T-helper 22 cell (primary cell): Measurements from ENCODE around the gene CCR3.
A peak's percentile ranks its signal among the peaks of the same experiment; 100 is the strongest.

ENCODE experiments used
- DNase-seq: peaks from one replicate; pipeline ENCODE4 v3.0.0-alpha.2; 2020; ENCODE audit warnings: low read depth

The CCR3 gene

DNA sequence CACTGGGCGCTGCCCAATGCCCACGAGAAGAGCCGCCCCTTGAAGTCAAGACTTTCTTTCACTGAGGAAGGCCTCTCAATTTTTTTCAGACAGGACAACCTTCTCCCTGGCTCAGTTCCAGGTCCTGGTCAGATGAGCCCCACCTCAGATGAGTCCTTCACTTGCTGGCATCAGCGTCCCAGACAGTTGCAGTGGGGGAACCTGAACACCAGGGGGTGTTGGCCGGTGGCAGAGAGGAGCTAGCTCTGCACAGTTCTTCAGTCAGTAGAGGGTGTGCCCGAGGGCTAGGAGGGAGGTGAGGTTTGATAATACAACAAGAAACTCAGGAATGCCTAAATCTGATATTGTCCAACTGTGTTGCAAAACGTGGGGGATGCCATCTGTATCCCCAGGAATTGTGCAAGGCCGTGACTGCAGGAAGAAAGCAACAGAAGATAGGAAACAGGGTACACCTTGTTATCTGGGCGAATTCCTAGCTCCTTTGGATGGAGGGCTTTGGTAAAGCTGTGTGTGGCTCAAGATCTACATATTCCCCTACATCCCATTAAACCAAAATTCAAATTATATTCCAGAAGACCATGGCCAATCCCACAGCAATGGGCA lies 34.3 kb downstream of the CCR3 start:
- DNase-seq, result peak; percentile 50

DNA sequence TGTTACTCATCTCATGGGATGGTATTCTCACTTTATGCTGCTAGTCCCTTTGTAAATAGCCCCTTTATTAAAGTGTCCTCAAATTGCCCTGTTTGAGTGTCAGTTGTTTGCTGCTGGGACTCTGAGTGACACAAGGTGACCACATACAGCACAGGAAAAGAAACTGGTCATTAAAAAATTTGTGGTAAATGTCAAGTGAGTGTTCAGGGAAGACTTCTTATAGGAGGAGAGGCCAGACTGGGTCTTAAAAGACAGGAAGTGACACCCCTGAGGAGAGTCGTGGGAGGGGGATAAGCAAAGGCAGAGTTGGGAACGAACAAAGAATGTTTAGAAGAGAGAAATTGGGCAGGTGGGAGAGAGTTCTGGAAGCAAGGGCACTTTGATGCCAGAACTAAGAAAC lies 35.2 kb downstream of the CCR3 start:
- DNase-seq, result no peak

DNA sequence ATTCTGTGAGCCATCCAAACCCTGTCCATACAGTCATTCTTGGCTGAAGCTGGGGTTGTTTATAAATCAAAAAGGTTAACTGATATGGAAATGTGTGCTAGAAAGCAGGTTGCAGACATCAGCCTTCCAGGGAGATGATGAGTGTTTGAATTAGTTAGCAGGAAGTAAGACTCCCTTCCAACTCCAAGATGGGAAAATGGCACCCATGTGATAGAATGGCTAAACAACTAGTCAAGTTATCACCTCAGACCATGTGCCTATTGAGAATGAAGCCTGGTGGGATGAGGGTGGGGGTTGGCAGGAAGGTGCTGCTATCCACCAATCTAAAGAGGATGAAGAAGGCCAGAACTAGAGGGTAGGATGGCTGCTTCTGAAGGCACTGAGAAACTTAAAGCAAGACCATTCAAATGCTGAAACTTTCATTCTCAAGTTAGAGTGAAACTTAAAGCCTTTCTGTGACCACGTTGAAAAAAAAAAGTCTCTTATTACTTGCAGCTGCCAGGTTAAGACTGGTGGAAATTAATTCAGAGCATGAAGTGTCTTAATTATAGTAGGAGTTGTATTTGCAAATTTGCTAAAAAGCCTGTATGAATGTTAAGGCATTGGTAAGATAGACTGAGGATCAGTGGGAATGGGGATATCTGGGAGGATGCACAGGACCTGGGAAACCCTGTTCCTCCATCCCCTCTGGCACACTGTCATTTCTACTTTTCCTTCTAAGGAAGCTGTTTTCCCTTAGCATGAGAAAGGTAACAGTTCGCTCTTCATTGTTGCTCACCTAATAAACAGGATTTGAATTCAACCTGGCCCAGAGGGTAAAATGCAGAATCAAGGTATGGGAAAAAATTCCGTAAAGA lies 36.8 kb downstream of the CCR3 start:
- DNase-seq, result no peak

DNA sequence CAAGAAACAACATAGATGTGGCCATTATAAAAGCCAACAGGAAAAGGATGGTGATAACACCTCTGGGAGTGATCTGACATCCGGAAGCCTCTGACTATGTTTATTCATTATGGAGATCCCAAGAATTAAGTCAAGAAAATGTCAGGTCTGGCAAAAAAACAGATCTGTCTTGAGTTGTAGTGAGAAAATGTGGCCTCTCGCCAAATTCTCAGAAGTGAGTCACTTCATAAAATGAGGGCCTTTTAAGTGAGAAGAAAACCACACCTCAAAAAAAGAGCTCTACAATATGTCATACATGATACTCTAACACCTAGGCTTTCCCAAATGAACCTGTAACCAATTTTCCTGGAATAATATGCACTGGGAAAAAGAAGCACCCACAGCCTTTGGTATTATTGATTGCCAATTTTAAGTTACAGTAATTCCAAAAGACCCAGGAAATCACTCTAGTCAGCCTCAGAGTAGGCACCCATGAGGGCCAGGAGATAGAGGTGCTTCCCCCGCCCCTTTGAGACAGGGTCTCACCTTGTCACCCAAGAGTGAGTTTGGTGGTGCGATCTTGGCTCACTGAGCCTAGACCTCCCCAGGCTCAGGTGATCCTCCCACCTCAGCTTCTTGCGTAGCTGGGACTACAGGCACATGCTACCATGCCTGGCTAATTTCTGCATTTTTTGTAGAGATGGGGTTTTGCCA lies 38.0 kb downstream of the CCR3 start:
- peak; percentile 16 for DNase-seq

DNA sequence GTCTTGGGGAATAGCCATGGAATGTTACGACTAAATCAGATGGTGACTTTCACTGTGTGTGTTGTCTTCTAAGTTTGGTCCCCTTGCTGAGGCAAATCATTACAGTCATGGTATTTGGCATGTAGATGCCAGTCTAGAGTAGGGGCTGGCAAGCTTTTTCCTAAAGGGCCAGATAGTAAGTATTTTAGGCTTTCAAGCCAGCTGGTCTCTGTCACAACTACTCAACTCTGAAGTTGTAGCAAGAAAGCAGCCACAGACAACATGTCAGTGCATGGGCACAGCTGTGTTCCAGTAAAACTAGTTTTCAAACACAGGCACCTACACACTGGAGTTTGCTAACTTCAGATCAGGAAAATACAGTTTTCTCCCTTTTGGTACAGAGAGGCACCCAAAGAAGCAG lies 39.3 kb downstream of the CCR3 start:
- DNase-seq, result no peak

DNA sequence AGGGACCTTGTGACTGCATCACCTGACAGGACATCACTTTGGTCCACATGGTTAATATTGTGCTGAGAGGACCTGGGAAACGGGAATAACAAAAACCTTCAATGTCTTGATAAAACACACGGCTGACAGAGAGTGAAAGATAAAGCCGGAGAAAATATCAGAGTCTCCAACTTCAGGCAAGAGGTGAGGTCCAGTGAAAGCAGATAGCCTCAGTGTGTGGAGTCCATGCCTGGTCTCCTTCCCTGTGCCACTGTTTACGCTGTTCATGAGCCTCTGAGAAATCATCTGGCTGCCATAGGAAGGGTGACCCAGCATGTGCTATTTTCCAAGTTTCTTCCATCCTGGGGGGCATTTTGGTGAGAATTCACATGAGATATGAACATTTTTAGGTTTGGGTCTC lies 39.8 kb downstream of the CCR3 start:
- DNase-seq, result no peak

DNA sequence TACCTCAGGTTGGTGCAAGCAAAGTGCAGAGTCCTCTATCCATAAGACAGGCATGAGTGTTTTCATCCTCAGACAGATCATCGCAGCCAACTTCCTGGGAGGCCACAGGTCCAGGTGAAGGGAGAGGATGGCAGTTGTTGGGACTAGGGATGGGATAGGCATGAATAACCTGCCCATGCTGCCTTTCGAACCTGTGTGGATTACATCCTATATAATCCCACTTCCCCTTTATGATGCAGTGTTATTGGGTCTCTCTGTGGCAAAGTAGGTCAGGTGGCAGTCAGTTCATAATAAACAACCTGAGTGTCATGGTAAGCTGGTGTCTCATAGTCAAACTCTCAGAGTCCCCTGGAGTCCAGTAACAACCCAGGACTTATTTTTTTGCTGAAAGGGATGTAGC lies 40.4 kb downstream of the CCR3 start:
- DNase-seq, result no peak

DNA sequence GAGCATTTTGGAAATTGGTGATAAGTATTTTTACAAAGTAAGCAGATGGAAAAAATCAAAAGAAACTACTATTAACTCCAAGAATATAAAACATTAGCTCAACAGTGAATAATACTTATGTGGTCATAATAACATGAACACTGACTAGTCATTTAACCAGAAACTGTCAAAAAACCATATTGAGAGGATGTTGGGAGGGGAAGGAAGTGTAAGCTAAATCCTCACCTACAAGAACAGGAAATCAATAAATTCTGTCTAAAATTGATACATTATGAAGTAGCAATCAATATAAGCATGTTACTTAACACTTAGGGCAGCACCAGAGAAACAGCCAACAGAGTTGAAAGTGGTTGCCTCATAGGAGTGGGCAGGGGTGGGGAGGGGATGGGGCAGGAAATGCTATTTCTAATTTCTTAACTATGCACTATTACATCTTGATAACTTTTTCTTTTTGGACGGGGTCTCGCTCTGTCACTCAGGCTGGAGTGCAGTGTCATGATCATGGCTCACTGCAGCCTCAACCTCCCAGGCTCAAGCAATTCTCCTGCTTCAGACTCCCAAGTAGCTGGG lies 41.7 kb downstream of the CCR3 start:
- no peak for DNase-seq

DNA sequence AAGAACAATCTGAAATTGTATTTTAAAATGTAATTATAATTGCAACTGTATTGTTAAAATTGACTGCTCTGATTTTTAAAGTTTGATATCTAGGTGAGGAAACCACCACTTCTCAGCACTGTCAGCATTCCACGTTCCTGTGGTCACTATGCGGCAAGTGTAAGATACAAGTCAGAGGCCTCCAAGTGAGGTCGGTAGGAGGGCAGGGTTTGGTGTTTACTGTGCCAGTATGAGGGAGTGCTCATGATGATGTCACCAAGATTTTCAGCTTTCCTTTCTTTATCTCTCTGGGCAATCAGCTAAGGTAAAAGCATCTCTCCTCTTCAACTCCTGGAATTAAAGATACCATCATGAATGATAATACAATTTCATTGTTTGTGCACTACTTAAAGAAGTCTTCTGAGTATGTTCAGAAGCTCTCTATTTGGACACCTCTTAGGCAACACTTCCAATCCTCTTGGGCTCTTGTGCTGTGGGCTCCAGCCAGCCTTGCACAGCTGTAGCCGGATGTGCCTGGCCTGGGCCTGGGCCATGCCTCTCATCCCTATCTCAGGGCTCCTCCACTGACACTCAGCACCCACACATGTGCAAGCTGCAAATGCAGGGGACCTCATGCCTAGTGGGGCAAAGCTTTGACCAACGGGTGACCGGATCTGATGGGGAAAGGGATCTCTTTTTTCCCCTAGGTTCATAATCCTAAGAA lies 42.9 kb downstream of the CCR3 start:
- DNase-seq, result peak; percentile 36

DNA sequence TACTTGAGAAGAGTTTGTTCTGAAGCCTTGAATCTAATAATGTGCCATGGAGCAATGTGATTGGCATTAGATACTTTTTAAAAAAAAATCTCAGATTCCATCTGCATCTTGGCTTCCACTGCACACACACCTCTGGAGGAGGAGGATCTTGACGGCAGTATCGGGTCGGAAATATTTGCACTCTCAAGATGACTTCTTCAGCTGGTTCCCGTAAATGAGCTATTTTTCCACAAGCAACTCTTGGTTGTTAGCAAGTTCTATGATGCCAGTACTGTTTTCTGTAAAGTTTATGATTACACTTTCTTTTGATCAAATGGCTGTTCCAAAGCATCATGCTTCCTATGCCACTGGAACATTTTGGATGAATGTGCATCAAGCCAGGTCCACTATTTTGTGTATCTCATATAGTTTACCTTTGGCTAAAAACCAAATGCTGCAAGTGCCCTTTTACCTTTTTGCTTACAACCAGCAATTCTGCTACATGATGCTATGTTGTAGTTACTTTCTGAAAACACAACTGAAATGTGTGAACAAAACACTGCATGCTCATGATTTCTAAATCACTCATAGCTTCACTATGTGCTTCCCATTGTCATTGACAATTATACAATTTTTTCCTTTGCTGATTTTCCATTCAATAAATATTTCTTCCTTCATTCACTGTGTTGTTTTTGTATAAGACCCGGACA lies 43.8 kb downstream of the CCR3 start:
- DNase-seq, result no peak

DNA sequence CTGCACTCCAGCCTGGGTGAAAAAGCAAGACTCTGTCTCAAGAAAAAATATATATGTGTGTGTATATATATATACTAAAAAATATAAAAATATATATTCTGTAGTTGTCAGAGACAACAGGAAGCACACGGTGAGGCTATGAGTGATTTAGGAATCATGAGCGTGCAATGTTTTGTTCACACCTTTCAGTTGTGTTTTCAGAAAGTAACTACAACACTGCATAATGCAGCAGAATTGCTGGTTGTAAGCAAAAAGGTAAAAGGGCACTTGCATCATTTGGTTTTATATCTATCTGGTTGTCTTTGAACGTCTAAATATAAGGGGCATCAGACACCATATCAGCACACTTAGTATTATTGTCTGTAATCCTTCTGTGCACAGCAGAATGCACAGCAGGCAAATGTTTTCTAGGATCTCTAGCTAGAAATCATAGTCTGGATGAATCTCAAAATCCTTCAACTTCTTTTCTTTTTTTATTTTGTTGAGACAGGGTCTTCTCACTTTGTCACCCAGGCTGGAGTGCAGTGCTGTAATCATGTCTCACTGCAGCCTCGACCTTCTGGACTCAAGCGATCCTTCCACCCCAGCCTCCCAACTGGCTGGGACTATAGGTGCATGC lies 44.8 kb downstream of the CCR3 start:
- no peak for DNase-seq

DNA sequence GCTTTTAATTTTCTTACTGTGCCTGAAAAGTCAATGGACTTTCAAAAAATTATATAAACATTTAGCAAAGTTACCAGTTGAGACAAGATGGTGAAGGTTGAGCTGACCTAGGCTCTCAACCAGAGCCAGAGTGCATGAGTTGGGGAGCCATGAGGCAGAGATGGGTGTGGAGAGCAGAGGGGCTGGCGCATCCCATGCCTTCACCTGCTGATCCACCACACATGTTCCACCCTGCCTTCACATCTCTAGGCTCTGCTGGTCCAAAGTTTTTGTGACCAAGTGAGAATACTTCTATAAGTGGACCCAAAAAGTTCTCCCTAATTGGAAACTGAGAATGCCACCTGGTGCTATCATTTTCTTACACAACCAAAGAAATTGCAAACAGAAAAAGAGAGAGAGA lies 47.3 kb downstream of the CCR3 start:
- DNase-seq, result no peak

DNA sequence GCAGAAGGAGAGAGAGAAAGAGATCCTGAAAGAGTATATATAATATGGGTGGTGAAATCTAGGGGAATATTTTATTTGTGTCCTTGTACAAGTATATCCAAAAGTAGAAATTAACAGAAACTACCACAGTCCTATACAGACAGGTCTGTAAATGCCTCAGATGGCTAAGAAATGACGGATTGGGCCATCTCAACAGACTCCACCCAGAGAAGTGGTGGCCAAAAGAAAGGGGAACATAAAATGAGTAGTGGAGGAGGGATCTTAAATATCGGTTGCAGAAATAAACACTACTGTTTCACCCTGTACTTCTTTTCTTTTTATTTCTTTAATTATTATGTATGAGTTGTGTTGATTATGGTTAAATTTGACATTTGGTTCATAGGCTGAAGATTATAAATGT lies 47.7 kb downstream of the CCR3 start:
- no peak for DNase-seq

DNA sequence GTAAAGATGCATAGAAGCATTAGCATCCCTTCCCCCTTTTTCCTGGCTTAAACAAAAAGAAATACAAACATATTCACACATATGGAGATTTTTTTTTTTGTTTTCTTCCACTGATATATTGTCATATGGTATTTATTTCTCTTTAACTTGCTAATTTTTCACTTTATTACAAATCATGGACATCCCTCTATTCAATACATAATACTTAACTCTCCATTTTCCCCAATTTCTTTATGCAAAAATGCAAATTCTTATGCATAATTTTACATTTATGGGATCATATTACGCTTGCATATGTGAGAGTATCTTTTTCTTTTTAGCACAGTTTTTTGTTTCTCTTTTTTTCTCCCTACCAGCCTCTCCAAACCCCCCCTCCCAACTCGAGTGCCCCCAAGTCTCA lies 48.8 kb downstream of the CCR3 start:
- DNase-seq, result no peak

DNA sequence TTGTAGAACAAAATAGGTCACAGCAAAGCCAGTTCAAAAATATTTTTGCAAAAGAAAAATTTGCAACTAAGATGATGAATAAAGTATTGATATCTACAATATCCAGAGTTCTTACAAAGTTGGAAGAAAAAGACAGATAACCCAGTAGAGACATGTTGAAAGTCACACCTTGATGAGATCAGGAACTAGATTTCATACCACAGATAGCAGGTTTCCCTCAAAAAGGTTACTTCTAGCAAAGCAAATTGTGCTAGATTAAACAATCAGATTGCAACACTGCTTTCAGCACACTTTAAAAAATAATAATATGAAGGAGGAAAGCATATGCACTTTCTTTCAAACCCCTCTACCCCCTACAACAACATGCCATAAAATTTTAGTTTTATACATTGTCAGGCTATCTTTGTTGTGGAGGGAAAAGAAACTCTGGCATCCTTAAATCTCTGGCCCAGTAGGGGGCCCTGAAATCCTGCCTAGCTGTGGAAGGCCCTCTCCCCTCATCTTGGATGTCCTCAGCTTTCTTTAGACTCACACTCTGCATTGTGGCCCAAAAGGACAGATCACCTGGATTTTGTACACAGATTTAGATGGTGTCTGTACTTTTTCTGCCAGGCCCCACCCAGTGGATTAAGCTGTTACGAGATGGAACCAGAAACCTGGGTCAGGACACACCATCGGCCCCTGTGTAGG lies 50.9 kb downstream of the CCR3 start:
- no peak for DNase-seq

DNA sequence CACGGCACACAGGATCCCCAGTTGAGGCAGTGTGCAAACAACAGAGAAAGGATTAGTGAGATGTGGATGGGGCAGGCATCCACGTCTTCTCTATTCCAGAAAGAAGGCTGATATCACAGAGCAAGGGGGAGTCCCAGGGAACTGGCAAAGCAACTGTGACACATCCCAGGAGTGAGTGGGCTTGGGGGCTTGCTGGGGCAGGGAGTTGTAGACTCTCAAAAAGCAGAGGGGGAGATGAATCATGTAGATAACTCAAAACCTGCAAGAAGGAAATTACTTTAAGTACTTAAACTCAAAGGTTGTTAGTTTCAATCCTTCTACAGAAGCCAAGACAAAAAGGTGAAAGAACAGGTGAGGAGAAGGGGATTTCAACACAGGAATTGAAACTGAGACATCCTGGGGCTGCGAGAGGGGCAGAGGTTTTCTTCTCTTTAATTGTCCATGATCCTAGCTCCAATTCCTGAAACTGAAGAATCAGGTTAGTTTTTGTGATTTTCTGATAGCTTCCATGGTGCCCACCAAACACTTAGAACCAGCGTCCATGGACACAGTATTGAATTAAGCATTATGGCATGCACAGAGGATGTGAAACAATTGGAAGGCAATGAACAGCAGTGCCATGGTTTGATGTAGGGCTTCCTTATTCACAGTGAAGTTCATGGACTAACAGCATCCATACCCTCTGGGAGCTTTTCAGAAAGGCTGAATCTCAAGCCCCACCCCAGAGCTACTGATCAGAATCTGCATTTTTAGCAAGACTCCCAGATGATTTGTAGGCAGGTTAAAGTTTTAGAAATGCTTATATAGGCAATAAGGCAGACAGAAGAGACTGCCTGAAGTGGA lies 52.0 kb downstream of the CCR3 start:
- DNase-seq, result no peak

DNA sequence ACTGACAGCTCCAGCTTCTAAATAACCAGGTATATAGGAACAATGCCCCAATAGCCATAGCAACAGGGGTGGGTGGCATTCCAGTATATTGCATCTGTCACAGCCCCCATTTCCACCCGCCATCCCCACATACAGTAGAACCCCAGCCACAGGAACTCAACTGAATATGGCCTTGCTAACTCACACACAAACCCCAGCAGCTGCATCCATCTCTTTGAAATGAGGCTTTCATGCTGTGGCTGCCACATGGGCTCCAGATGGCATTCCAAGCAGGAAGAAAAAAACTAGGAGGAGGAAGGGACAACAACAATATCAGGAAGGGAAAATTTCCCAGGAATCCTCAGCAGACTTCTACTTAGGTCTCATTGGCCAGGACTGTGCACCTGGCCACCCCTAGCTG lies 54.6 kb downstream of the CCR3 start:
- DNase-seq, result no peak

DNA sequence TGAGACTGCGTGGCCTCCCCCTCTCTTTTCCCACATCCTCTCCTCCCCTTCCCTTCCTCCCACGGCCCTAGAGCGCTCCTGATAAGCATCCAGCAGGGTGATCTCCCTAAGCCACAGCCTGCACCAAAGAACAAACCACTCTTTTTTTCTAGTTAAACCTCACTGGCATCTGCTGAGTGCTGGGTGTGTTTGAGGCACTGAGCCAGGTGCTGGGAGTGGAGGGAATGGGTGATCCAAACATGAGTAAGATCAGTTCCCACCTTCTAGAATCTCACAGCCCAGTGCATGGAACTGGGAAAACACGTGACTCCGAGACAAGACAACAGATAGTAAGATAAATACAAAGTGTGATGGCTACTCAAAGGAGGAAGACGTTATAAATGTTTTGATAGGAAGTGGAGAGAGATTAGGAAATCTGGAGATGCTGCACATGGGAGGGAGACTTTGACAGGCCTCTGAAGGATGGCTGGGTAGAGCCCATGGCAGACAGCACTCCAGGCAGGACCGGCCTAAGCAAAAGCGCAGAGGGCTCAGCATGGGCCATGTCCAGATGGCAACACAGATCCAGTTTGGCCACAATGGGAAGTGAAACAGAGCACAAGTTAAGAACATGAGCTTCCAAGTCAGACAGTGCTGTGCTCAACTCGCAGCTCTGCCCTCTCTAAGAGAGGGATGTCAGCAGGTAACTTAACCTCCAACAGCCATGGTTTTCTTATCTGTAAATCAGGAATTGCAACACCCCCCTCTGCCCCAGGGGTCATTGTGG lies 55.6 kb downstream of the CCR3 start:
- DNase-seq, result no peak
